Activated CD4-positive, alpha-beta memory T cell treated with anti-CD3 and anti-CD28 coated beads for 36 hours (primary cell): ENCODE data around the gene TSC22D4. TPM values are rescaled to one million over a fixed set of nuclear protein-coding genes. Genes with fewer than 3 reads are reported as not detected.

Experiments
- CTCF ChIA-PET: fragments of 350-600 bp; sonication (Branson Sonifier 250); formaldehyde crosslinking; loops from one replicate; lab custom pipeline; 2021; ENCODE audit warnings: antibody characterized with exemption, inconsistent platforms; lab: Charles Lee
- POLR2A ChIA-PET: fragments of 350-600 bp; sonication (Branson Sonifier 250); formaldehyde crosslinking; loops from one replicate; lab custom pipeline; 2021; ENCODE audit warnings: antibody characterized with exemption; lab: Charles Lee
- DNase-seq: peaks from one replicate; pipeline ENCODE4 v3.0.0-alpha.2; 2020
- H3K27ac Mint-ChIP-seq: one replicate; pipeline ENCODE4 v1.8.0; 2021; ENCODE audit warnings: mixed read lengths
- H3K27me3 Mint-ChIP-seq: one replicate; pipeline ENCODE4 v1.8.0; 2021; ENCODE audit warnings: mixed read lengths
- H3K36me3 Mint-ChIP-seq: one replicate; pipeline ENCODE4 v1.8.0; 2021; ENCODE audit warnings: mixed read lengths
- H3K4me1 Mint-ChIP-seq: one replicate; pipeline ENCODE4 v1.8.0; 2021; ENCODE audit warnings: low read depth, mixed read lengths
- H3K4me3 Mint-ChIP-seq: one replicate; pipeline ENCODE4 v1.8.0; 2021; ENCODE audit warnings: mild to moderate bottlenecking, mixed read lengths
- H3K9me3 Mint-ChIP-seq: one replicate; pipeline ENCODE4 v1.8.0; 2021; ENCODE audit warnings: mixed read lengths
- intact Hi-C: fragments of 100-400 bp; cut with micrococcal nuclease; formaldehyde crosslinking; loops from one replicate; pipeline ENCODE4 v1.15.1; 2023
- total RNA-seq, 2 experiments: library from RNA; stranded (reverse); gene quantifications; one replicate each; pipeline ENCODE4 v1.2.3, GENCODE V29; 2021

The TSC22D4 gene
- total RNA-seq, 2 experiments from 2014 or later = 87.8 to 89.5 TPM

GRCh38 chr7:100471021-100471420, 8.0 kb downstream of the TSC22D4 start:
- no peak overlapping the region for H3K27ac Mint-ChIP-seq
- no peak overlapping the region for H3K4me3 Mint-ChIP-seq
- no peaks in the 10 kb centered on the region for H3K9me3 Mint-ChIP-seq
- no peaks in the 10 kb centered on the region for H3K27me3 Mint-ChIP-seq
- POLR2A ChIA-PET = no interaction called here
- intact Hi-C loops = loop anchor here (10.0 kb wide), 1 partner anchor 384 kb away; the partner anchor contains the start of gene SLC12A9
- peaks cover 29% of the 10 kb centered on the region for H3K36me3 Mint-ChIP-seq
- DNase-seq = no peak
- H3K4me1 Mint-ChIP-seq = peaks cover 41% of the 10 kb centered on the region
- CTCF ChIA-PET = interaction anchor here (3.3 kb wide), 1 partner anchor 91 kb away, joined by 81 read pairs; no protein-coding TSS in a partner anchor

GRCh38 chr7:100469227-100470044, 9.6 kb downstream of the TSC22D4 start:
- peak; percentile 88 for DNase-seq
- POLR2A ChIA-PET = interaction anchor here (0.6 to 0.7 kb wide), 3 partner anchors 24 to 358 kb away, joined by 3 to 5 read pairs (median 3); no protein-coding TSS in a partner anchor
- Mint-ChIP-seq H3K4me3 (no peak overlapping the region), H3K27me3 (no peaks in the 10 kb centered on the region), H3K4me1 (peaks cover 27% of the 10 kb centered on the region), H3K36me3 (peaks cover 20% of the 10 kb centered on the region), H3K9me3 (no peaks in the 10 kb centered on the region), H3K27ac (peak overlapping the region; percentile 45)
- intact Hi-C loops = loop anchor here (1.0 to 10.0 kb wide), 3 partner anchors 14 to 385 kb away; partner anchors contain the start of genes NYAP1 and SLC12A9
- CTCF ChIA-PET = interaction anchor here (0.6 to 3.3 kb wide), 20 partner anchors 8 to 383 kb away, joined by 3 to 81 read pairs (median 6); partner anchors contain the start of genes FBXO24, LRCH4, NYAP1 and SLC12A9

- H3K36me3 Mint-ChIP-seq = peaks cover 9% of the 10 kb centered on the region
- CTCF ChIA-PET = interaction anchor here (0.6 to 3.2 kb wide), 5 partner anchors 12 to 224 kb away, joined by 3 to 16 read pairs (median 11); partner anchors contain the start of gene TSC22D4
- POLR2A ChIA-PET = no interaction called here
- H3K4me1 Mint-ChIP-seq = peaks cover 12% of the 10 kb centered on the region
- H3K27ac Mint-ChIP-seq = no peak overlapping the region
- no peaks in the 10 kb centered on the region for H3K27me3 Mint-ChIP-seq
- no peak overlapping the region for H3K4me3 Mint-ChIP-seq
- no peak for DNase-seq
- H3K9me3 Mint-ChIP-seq = no peaks in the 10 kb centered on the region
- intact Hi-C loops = no loop called here
Measured at GRCh38 chr7:100467638-100468373, 11.2 kb downstream of the TSC22D4 start.

- CTCF ChIA-PET = interaction anchor here (1.1 to 3.2 kb wide), 2 partner anchors 12 to 93 kb away, joined by 3 to 16 read pairs; no protein-coding TSS in a partner anchor
Measured at GRCh38 chr7:100466653-100467605, 12.1 kb downstream of the TSC22D4 start.

DNA sequence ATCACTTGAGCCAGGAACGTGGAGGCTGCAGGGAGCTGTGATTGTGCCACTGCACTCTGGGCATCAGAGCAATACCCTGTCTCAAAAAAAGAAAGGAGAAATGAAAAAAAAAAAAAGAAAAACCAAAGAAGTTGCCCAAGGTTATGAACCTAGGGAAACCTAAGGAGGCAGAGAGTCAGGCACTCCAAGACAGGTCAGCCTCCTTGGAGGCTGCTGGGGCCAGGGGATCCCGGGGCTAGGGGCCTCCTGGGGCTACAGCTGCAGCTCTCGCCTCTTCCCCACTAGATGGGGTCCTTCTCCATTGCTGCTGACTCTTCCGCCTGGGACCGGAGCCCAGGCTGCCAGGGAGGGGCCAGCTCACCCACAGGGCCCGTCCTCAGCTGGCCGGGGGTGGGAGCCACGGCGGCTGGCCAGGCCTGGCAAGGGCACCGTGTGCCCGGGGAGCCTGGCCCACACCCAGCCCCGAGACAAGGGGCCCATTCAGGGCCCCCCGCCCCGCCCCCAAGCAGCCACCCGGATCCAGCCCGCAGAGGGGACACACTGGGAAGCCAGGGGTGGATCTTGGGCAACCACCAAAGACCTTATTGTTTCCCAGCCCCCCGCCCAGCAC, 13.2 kb downstream of the TSC22D4 start:
- no peak overlapping the region for H3K27ac Mint-ChIP-seq
- intact Hi-C loops = no loop called here
- CTCF ChIA-PET = interaction anchor here (1.0 to 3.2 kb wide), 4 partner anchors 26 to 99 kb away, joined by 3 to 16 read pairs (median 6); partner anchors contain the start of gene AGFG2
- peaks cover 7% of the 10 kb centered on the region for H3K36me3 Mint-ChIP-seq
- H3K4me3 Mint-ChIP-seq = no peak overlapping the region
- no peak for DNase-seq
- H3K4me1 Mint-ChIP-seq = peaks cover 9% of the 10 kb centered on the region
- no peaks in the 10 kb centered on the region for H3K9me3 Mint-ChIP-seq
- POLR2A ChIA-PET = no interaction called here
- H3K27me3 Mint-ChIP-seq = no peaks in the 10 kb centered on the region

More at GRCh38 chr7:100466653-100467605, 12.1 kb downstream of the TSC22D4 start:
- H3K36me3 Mint-ChIP-seq = peaks cover 9% of the 10 kb centered on the region
- POLR2A ChIA-PET = no interaction called here
- H3K4me1 Mint-ChIP-seq = peaks cover 9% of the 10 kb centered on the region
- no peak overlapping the region for H3K27ac Mint-ChIP-seq
- no peak overlapping the region for H3K4me3 Mint-ChIP-seq
- intact Hi-C loops = no loop called here
- no peaks in the 10 kb centered on the region for H3K27me3 Mint-ChIP-seq
- no peak for DNase-seq
- H3K9me3 Mint-ChIP-seq = no peaks in the 10 kb centered on the region

GRCh38 chr7:100465299-100465698, 13.7 kb downstream of the TSC22D4 start:
- H3K27me3 Mint-ChIP-seq = no peaks in the 10 kb centered on the region
- intact Hi-C loops = no loop called here
- DNase-seq = no peak
- no peaks in the 10 kb centered on the region for H3K9me3 Mint-ChIP-seq
- no peak overlapping the region for H3K4me3 Mint-ChIP-seq
- no peak overlapping the region for H3K27ac Mint-ChIP-seq
- CTCF ChIA-PET = interaction anchor here (1.0 to 3.2 kb wide), 4 partner anchors 26 to 100 kb away, joined by 3 to 16 read pairs (median 6); partner anchors contain the start of gene AGFG2
- POLR2A ChIA-PET = no interaction called here
- H3K4me1 Mint-ChIP-seq = peaks cover 9% of the 10 kb centered on the region
- peaks cover 7% of the 10 kb centered on the region for H3K36me3 Mint-ChIP-seq

DNA sequence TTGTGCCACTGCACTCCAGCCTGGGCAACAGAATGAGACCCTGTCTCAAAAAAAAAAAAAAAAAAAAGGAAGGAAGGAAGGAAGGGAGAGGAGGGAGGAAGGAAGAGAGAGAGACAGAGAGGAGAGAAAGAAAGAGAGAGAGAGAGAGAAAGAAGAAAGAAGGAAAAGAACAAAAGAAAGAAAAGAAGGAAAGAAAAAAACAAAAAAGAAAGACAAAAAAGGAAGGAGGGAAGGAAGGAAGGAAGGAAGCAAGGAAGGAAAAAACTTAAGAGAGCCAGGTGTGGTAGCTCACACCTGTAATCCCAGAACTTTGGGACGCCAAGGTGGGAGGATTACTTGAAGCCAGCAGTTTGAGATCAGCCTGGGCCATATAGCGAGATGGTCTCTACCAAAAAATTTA, 14.2 kb downstream of the TSC22D4 start:
- intact Hi-C loops = no loop called here
- Mint-ChIP-seq H3K9me3 (no peaks in the 10 kb centered on the region), H3K27ac (no peak overlapping the region), H3K27me3 (no peaks in the 10 kb centered on the region), H3K4me3 (no peak overlapping the region), H3K36me3 (peaks cover 7% of the 10 kb centered on the region), H3K4me1 (peaks cover 5% of the 10 kb centered on the region)
- DNase-seq = no peak
- POLR2A ChIA-PET = no interaction called here
- CTCF ChIA-PET = interaction anchor here (1.1 to 3.2 kb wide), 2 partner anchors 74 to 95 kb away, joined by 3 to 16 read pairs; partner anchors contain the start of gene AGFG2

DNA sequence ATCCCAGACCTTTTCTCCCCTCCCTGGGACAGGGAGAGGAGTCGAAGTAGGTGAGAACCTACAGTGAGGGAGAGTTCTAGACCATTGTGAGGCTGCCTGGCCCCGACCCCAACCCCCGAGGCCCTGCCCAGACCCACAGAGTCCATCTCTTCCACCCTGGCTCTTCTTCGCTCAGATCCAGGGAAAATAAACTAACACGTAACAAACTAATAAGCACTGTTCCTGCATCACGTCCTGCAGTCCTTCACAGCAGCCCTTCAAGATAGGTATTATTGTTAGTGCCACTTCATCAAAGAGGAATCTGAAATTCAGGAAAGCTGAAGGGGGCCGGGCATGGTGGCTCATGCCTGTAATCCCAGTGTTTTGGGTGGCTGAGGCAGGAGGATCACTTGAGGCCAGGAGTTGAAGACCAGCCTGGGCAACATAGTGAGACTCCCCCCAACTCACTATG, 14.8 kb downstream of the TSC22D4 start, which contains the start of gene SPACDR:
Gene SPACDR, minus strand, starts transcription at position 51 of the 451 bp plus-strand sequence. CDS start 235 bp downstream, outside the sequence.
- intact Hi-C loops = no loop called here

DNA sequence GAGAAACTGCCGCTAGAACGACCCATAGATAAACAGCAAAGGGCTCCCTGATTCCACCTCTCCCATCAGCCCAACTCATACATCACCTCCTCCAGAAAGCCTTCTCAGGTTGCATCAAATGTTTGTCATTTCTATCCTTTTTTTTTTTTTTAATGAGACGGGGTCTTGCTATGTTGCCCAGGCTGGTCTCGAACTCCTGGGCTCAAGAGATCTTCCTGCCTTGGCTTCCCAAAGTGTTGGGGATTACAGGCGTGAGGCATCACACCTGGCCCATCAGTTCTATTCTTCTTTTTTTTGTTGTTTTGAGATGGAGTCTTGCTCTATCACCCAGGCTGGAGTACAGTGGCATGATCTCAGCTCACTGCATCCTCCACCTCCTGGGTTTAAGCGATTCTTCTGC, 22.0 kb downstream of the TSC22D4 start:
- intact Hi-C loops = no loop called here
- ChIA-PET POLR2A (no interaction called here), CTCF (interaction anchor here (0.6 kb wide), 1 partner anchor 71 kb away, joined by 3 read pairs; no protein-coding TSS in a partner anchor)
- DNase-seq = no peak
- Mint-ChIP-seq H3K27ac (no peak overlapping the region), H3K27me3 (no peaks in the 10 kb centered on the region), H3K4me1 (peaks cover 16% of the 10 kb centered on the region), H3K36me3 (peaks cover 3% of the 10 kb centered on the region), H3K9me3 (no peaks in the 10 kb centered on the region), H3K4me3 (no peak overlapping the region)

More for the DNA sequence above, 14.8 kb downstream of the TSC22D4 start, which contains the start of gene SPACDR:
- no peak within 1 kb of the TSS for H3K27ac Mint-ChIP-seq
- H3K36me3 Mint-ChIP-seq = peaks cover 10% of the 10 kb centered on the region
- H3K27me3 Mint-ChIP-seq = no peaks in the 10 kb centered on the region
- no peak within 1 kb of the TSS for H3K4me3 Mint-ChIP-seq
- ChIA-PET POLR2A (no interaction called here), CTCF (interaction anchor here (1.8 to 2.0 kb wide), 2 partner anchors 13 to 95 kb away, joined by 5 read pairs; no protein-coding TSS in a partner anchor)
- DNase-seq = no peak
- peaks cover 4% of the 10 kb centered on the region for H3K4me1 Mint-ChIP-seq
- H3K9me3 Mint-ChIP-seq = no peaks in the 10 kb centered on the region

DNA sequence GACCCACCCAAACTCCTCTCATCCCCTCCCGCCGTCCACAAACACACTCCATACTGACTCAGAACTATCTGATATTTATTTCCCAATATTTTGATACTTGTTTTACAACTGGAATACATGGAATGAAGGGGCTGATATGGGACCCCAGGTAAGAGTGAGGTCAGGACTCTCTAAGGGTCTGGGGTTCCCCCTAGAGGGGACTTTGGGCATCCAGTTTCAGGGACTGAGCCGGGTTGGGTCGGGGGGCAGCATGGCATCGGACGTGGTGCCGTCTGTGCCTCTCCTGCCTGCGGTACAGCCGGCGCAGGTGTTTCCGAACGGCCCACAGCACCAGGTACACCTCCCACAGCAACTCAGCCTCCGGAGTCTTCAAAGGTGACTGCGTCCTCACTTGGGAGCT, 22.5 kb downstream of the TSC22D4 start:
- ChIA-PET POLR2A (no interaction called here), CTCF (interaction anchor here (0.6 to 2.3 kb wide), 2 partner anchors 13 to 71 kb away, joined by 3 to 10 read pairs; no protein-coding TSS in a partner anchor)
- no peak for DNase-seq
- intact Hi-C loops = no loop called here
- Mint-ChIP-seq H3K4me3 (no peak overlapping the region), H3K36me3 (peaks cover 3% of the 10 kb centered on the region), H3K9me3 (no peaks in the 10 kb centered on the region), H3K27me3 (no peaks in the 10 kb centered on the region), H3K27ac (no peak overlapping the region), H3K4me1 (peaks cover 16% of the 10 kb centered on the region)
